Glutamatergic neuron (in vitro differentiated cells): ENCODE measurements around the gene SLC35D1. TPM values are rescaled to one million over a fixed set of nuclear protein-coding genes. Genes with fewer than 3 reads are reported as not detected.

Experiments used
- DNase-seq: peaks from one replicate; pipeline ENCODE4 v3.0.0; 2022
- H3K27ac Mint-ChIP-seq: one replicate; pipeline ENCODE4 v1.8.0; 2020; ENCODE audit warnings: mild to moderate bottlenecking, mixed read lengths, inconsistent platforms; ENCODE audit not compliant: unreplicated experiment
- H3K27me3 Mint-ChIP-seq: one replicate; pipeline ENCODE4 v1.8.0; 2020; ENCODE audit warnings: mild to moderate bottlenecking, moderate library complexity, mixed read lengths, inconsistent platforms; ENCODE audit not compliant: unreplicated experiment
- H3K36me3 Mint-ChIP-seq: one replicate; pipeline ENCODE4 v1.8.0; 2020; ENCODE audit warnings: mild to moderate bottlenecking, mixed read lengths, inconsistent platforms; ENCODE audit not compliant: unreplicated experiment
- H3K4me1 Mint-ChIP-seq: one replicate; pipeline ENCODE4 v1.8.0; 2020; ENCODE audit warnings: mild to moderate bottlenecking, low read depth, mixed read lengths, inconsistent platforms; ENCODE audit not compliant: unreplicated experiment
- H3K4me3 Mint-ChIP-seq: one replicate; pipeline ENCODE4 v1.8.0; 2020; ENCODE audit warnings: mild to moderate bottlenecking, mixed read lengths, inconsistent platforms; ENCODE audit not compliant: unreplicated experiment
- H3K9me3 Mint-ChIP-seq: one replicate; pipeline ENCODE4 v1.8.0; 2020; ENCODE audit warnings: mild to moderate bottlenecking, moderate library complexity, mixed read lengths, inconsistent platforms; ENCODE audit not compliant: unreplicated experiment
- total RNA-seq: library from RNA; stranded (reverse); fragmentation: NEBNext Ultra II Directional; extraction: Animal tissue kit (Norgen Biotek cat#: 25700); gene quantifications from one replicate; pipeline ENCODE4 v1.2.1, GENCODE V29; 2021; ENCODE audit not compliant: unreplicated experiment
- TF ChIP-seq, protein P1 (sequence below): fragments of 200-600 bp; sonication (generic); IDR thresholded peaks from one replicate; pipeline ENCODE4 v1.5.0; 2021; ENCODE audit not compliant: partially characterized antibody, unreplicated experiment

The SLC35D1 gene
- total RNA-seq, 1 donor from 2014 or later, result 2.7 TPM

- peaks cover 2% of the 10 kb centered on the region for H3K9me3 Mint-ChIP-seq
- H3K4me1 Mint-ChIP-seq, result peaks cover 8% of the 10 kb centered on the region
- no peak overlapping the region for H3K4me3 Mint-ChIP-seq
- TF ChIP-seq, protein P1, sequence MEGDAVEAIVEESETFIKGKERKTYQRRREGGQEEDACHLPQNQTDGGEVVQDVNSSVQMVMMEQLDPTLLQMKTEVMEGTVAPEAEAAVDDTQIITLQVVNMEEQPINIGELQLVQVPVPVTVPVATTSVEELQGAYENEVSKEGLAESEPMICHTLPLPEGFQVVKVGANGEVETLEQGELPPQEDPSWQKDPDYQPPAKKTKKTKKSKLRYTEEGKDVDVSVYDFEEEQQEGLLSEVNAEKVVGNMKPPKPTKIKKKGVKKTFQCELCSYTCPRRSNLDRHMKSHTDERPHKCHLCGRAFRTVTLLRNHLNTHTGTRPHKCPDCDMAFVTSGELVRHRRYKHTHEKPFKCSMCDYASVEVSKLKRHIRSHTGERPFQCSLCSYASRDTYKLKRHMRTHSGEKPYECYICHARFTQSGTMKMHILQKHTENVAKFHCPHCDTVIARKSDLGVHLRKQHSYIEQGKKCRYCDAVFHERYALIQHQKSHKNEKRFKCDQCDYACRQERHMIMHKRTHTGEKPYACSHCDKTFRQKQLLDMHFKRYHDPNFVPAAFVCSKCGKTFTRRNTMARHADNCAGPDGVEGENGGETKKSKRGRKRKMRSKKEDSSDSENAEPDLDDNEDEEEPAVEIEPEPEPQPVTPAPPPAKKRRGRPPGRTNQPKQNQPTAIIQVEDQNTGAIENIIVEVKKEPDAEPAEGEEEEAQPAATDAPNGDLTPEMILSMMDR, result no peak
- H3K27me3 Mint-ChIP-seq, result peaks cover 4% of the 10 kb centered on the region
- DNase-seq, result no peak
- no peak overlapping the region for H3K27ac Mint-ChIP-seq
- H3K36me3 Mint-ChIP-seq, result no peaks in the 10 kb centered on the region
These were observed 2.8 kb downstream of the SLC35D1 start for GRCh38 chr1:67051196-67051595.

DNA sequence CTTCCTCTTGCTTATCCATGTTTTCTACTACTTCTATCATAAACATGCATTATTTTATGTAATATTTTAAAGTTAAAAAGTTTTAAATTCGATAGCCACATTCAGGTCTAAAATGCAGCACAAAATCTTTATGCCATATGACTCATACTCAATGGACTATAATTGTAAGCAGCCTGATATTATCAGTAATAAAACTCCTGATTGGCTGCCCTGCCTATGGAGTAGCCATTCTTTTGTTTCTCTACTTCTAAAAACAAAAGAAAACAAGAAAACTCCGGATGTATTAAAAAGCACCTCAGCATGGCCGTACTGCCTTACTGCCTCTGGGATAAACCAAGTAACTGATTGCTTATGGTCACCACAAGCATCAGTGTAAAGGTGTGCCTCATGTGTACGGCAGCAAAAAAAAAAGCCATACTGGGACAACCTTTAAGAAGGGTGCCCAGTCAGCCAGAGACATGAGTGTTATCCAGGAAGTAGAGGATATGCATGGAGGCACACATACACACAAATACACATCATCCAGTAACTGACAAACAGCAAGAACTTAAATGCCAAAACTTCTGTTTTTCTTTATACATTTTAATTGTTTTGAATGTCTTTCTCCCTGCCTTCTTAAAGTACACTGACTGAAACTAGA, 9.2 kb downstream of the SLC35D1 start:
- Mint-ChIP-seq H3K4me1 (no peaks in the 10 kb centered on the region), H3K36me3 (no peaks in the 10 kb centered on the region), H3K4me3 (no peak overlapping the region), H3K27ac (no peak overlapping the region), H3K27me3 (peaks cover 2% of the 10 kb centered on the region), H3K9me3 (no peaks in the 10 kb centered on the region)
- DNase-seq, result no peak
- TF ChIP-seq, protein P1, result no peak

- Mint-ChIP-seq H3K4me3 (no peak overlapping the region), H3K27ac (no peak overlapping the region), H3K36me3 (no peaks in the 10 kb centered on the region), H3K27me3 (peaks cover 2% of the 10 kb centered on the region), H3K4me1 (no peaks in the 10 kb centered on the region), H3K9me3 (no peaks in the 10 kb centered on the region)
- TF ChIP-seq, protein P1, result no peak
- no peak for DNase-seq
These were observed 10.6 kb downstream of the SLC35D1 start for GRCh38 chr1:67043366-67043765.

DNA sequence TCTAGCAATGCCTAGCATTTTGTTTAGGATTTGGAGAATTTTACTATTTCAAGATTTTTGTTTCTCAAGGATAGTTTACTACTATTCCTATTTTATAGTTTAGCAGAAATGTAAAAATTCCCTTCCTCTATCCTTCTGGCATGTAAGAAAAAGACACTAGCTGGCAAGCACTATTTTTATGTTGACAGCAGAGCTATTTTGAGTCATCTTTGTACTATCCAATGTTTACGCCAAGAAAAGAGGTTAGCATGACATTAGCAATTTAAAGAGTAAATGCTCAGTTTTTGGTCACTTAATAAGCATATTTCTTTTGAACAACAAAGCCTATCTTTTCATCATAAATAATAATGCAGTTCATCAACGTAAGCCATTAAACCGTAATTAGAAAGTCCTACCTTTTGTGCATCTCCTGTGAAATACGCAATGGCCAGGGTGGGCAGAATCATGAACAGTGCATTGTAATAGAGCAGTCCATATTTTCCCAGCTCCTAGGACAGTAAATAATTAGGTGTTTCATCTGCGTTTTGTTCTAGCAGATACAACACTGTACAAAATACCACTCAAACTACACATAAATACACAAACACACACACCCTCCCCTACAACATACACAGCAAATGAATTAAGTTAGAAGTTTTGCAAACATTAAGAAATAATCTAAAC, 12.0 kb downstream of the SLC35D1 start:
- Mint-ChIP-seq H3K4me3 (no peak overlapping the region), H3K36me3 (no peaks in the 10 kb centered on the region), H3K4me1 (no peaks in the 10 kb centered on the region), H3K9me3 (no peaks in the 10 kb centered on the region), H3K27me3 (peaks cover 2% of the 10 kb centered on the region), H3K27ac (no peak overlapping the region)
- TF ChIP-seq, protein P1, result no peak
- no peak for DNase-seq

- H3K36me3 Mint-ChIP-seq, result no peaks in the 10 kb centered on the region
- no peak for DNase-seq
- H3K4me1 Mint-ChIP-seq, result no peaks in the 10 kb centered on the region
- H3K27me3 Mint-ChIP-seq, result peaks cover 2% of the 10 kb centered on the region
- H3K27ac Mint-ChIP-seq, result no peak overlapping the region
- TF ChIP-seq, protein P1, result no peak
- H3K4me3 Mint-ChIP-seq, result no peak overlapping the region
- no peaks in the 10 kb centered on the region for H3K9me3 Mint-ChIP-seq
These were observed 13.5 kb downstream of the SLC35D1 start for GRCh38 chr1:67040405-67040804.
